HCT116 (cell line): ENCODE data around the gene ECEL1.

Source experiments
- CTCF ChIP-seq, 3 experiments: fragments of 200-600 bp in 1 of 3; sonication (generic) in 1 of 3; IDR thresholded peaks in 2 of 3; conservative IDR thresholded peaks in 1 of 3; 2 replicates each; pipeline ENCODE4 v1.5.1; 2012 to 2017; ENCODE audit warnings: low read depth in 2 of 3, low read length in 2 of 3, antibody characterized with exemption in 1 of 3, borderline replicate concordance in 1 of 3, control low read depth in 1 of 3, mild to moderate bottlenecking in 1 of 3, mixed read lengths in 1 of 3, mixed run types in 1 of 3, moderate library complexity in 1 of 3; ENCODE audit not compliant: insufficient read depth in 1 of 3
- EZH2 ChIP-seq: fragments of 200-600 bp; sonication (generic); IDR thresholded peaks from 2 replicates; pipeline ENCODE4 v1.6.1; 2017; ENCODE audit warnings: antibody characterized with exemption, mixed run types
- EZH2phosphoT487 ChIP-seq: fragments of 200-600 bp; IDR thresholded peaks from 2 replicates; pipeline ENCODE4 v1.6.1; 2018; ENCODE audit warnings: antibody characterized with exemption, borderline replicate concordance
- RAD21 ChIP-seq: IDR thresholded peaks from 2 replicates; pipeline ENCODE4 v1.6.1; 2012; ENCODE audit warnings: low read depth, mild to moderate bottlenecking
- REST ChIP-seq: IDR thresholded peaks from 2 replicates; pipeline ENCODE4 v1.6.1; 2012; ENCODE audit warnings: low read depth
- SIN3A ChIP-seq: IDR thresholded peaks from 2 replicates; pipeline ENCODE4 v1.6.1; 2012; ENCODE audit warnings: low read depth
- SP1 ChIP-seq: IDR thresholded peaks from 2 replicates; pipeline ENCODE4 v1.6.1; 2012; ENCODE audit warnings: low read depth
- TCF7L2 ChIP-seq: IDR thresholded peaks from 2 replicates; pipeline ENCODE4 v1.7.0; 2011; ENCODE audit warnings: borderline replicate concordance, inconsistent platforms; ENCODE audit not compliant: insufficient read depth, insufficient read length; ENCODE audit errors: extremely low read depth
- YY1 ChIP-seq: IDR thresholded peaks from 2 replicates; pipeline ENCODE4 v1.6.1; 2011; ENCODE audit warnings: low read length, low read depth, moderate library complexity, mild to moderate bottlenecking; ENCODE audit not compliant: insufficient replicate concordance; ENCODE audit errors: extremely low read depth
- TF ChIP-seq, protein P1 (sequence below): IDR thresholded peaks from 2 replicates; pipeline ENCODE4 v1.6.1; 2011; ENCODE audit warnings: mild to moderate bottlenecking, low read length, moderate library complexity; ENCODE audit not compliant: insufficient replicate concordance; ENCODE audit errors: extremely low read depth
- TF ChIP-seq, protein P2 (sequence below): IDR thresholded peaks from 2 replicates; pipeline ENCODE4 v1.6.1; 2012

DNA sequence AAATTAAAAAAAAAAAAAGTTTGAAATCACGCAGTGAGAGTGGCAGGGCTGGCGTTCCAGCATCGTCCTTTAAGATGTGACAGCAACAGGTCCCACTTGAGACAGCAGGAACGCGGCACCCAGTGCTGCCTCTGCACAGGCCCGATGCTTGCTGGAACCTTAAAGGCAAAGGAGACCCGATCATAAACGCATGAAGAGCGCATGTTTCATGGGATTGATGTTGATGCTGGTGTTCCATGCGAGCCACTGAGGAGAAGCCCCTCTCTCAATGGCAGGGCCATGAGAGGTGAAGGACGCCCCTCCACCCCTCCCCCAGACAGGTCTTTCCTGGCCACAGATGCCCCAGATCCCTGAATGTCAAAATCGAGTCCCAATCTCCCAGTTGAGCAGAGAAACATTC is 49.5 kb downstream of the ECEL1 start:
- TF ChIP-seq, protein P1, sequence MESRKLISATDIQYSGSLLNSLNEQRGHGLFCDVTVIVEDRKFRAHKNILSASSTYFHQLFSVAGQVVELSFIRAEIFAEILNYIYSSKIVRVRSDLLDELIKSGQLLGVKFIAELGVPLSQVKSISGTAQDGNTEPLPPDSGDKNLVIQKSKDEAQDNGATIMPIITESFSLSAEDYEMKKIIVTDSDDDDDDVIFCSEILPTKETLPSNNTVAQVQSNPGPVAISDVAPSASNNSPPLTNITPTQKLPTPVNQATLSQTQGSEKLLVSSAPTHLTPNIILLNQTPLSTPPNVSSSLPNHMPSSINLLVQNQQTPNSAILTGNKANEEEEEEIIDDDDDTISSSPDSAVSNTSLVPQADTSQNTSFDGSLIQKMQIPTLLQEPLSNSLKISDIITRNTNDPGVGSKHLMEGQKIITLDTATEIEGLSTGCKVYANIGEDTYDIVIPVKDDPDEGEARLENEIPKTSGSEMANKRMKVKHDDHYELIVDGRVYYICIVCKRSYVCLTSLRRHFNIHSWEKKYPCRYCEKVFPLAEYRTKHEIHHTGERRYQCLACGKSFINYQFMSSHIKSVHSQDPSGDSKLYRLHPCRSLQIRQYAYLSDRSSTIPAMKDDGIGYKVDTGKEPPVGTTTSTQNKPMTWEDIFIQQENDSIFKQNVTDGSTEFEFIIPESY = no peak
- TF ChIP-seq REST (no peak), EZH2phosphoT487 (no peak), TCF7L2 (no peak), EZH2 (no peak), SIN3A (no peak), CTCF (IDR thresholded peaks at IDR 0.05 in 2 of 3, conservative IDR thresholded peaks at IDR 0.05 in 1 of 3; ENCODE audit: borderline replicate concordance in 1 of 3, insufficient read depth in 1 of 3, low read depth in 2 of 3, low read length in 2 of 3) (no peak), RAD21 (no peak), SP1 (no peak), YY1 (no peak)
- TF ChIP-seq, protein P2, sequence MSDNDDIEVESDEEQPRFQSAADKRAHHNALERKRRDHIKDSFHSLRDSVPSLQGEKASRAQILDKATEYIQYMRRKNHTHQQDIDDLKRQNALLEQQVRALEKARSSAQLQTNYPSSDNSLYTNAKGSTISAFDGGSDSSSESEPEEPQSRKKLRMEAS = no peak
